Measurements from ENCODE around the gene IQGAP2.

The IQGAP2 gene

GRCh38 chr5:76497065-76497460, 94.0 kb downstream of the IQGAP2 start:
- Histone ChIP-seq H3K36me3 (ENCODE audit: control insufficient read depth in 2 of 2, insufficient read depth in 2 of 2, low read length in 2 of 2) (no peaks in the 10 kb centered on the region), H3K27ac (ENCODE audit: low read depth in 2 of 2, low read length in 2 of 2) (no peak overlapping the region), H3K9ac (ENCODE audit: low read depth in 1 of 2, low read length in 2 of 2) (no peak overlapping the region), H3K9me3 (ENCODE audit: control insufficient read depth in 2 of 2, low read length in 2 of 2) (no peaks in the 10 kb centered on the region), H3K27me3 (ENCODE audit: control insufficient read depth in 2 of 2, insufficient read depth in 2 of 2, low read length in 2 of 2) (no peaks in the 10 kb centered on the region), H3K4me1 (ENCODE audit: control insufficient read depth in 2 of 2, insufficient read depth in 2 of 2, low read length in 2 of 2) (peaks cover 2 to 12% of the 10 kb centered on the region in 2 donors), H3K4me3 (ENCODE audit: low read length in 2 of 2) (no peak overlapping the region)

DNA sequence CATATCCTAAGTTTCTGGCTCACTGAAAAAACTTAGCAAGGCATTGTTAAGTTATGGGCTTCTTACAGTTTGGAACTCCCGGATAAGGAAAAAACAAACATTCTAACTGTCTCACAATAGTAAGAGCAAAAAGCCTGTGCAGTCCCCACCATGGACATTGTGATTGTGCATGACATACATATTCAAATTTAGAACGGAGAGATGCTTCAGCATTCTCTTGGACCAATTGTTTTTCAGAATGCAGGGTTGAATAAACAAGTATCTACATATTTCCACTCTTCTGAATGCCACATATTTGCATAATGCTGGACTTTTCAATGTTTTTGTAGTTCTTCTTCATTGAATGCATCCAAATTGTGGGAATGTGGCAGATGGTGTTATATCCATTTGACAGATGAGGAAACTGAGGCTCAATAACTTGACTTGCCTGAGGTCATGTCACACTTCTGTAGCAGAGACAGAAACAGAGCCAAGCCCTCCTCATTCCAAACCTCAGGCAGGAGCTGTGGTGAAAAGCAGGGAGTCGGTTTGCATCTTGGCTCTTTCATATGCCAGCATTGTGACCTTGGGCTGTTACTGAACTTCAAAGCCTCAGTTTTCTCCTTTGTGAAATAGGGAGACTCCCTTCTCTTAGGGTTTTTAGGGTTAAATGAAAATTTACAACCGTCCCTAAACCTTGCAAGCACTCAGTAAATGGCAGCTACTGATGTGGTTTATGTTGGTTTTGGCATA, 95.1 kb downstream of the IQGAP2 start:
- Histone ChIP-seq H3K9ac (ENCODE audit: low read depth in 1 of 2, low read length in 2 of 2) (no peak overlapping the region), H3K4me3 (ENCODE audit: low read length in 2 of 2) (no peak overlapping the region), H3K27me3 (ENCODE audit: control insufficient read depth in 2 of 2, insufficient read depth in 2 of 2, low read length in 2 of 2) (no peaks in the 10 kb centered on the region), H3K9me3 (ENCODE audit: control insufficient read depth in 2 of 2, low read length in 2 of 2) (no peaks in the 10 kb centered on the region), H3K27ac (ENCODE audit: low read depth in 2 of 2, low read length in 2 of 2) (no peak overlapping the region), H3K36me3 (ENCODE audit: control insufficient read depth in 2 of 2, insufficient read depth in 2 of 2, low read length in 2 of 2) (no peaks in the 10 kb centered on the region), H3K4me1 (ENCODE audit: control insufficient read depth in 2 of 2, insufficient read depth in 2 of 2, low read length in 2 of 2) (peaks cover 2 to 8% of the 10 kb centered on the region in 2 donors)

DNA sequence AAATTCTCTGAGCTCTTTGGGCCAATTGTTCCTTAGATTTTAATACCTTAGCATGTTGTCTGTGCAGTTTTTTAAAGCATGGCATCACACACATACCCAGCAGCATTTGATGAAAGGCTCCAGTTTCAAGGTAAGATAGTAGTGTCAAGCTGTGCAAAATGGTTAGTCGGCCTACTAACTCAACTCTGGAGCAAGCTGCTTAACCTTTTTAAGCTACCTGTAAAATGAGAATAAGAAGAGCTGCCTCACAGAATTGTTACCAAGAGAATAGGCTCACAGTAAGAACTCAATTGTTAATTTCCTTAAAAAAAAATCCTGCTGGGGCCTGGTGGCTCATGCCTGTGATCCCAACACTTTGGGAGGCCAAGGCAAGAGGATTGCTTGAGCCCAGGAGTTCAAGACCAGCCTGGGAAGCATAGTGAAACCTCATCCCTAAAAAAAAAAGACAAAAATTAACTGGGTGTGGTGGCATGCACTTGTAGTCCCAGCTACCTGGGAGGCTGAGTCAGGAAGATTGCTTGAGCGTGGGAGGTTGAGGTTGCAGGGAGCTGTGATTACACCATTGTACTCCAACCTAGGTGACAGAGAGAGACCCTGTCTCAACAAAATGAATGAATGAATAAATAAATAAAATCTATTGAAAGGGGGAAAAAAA, 96.5 kb downstream of the IQGAP2 start:
- no peaks in the 10 kb centered on the region for H3K27me3 ChIP-seq (ENCODE audit: control insufficient read depth in 2 of 2, insufficient read depth in 2 of 2, low read length in 2 of 2)
- peaks cover 2 to 8% of the 10 kb centered on the region in 2 donors for H3K4me1 ChIP-seq (ENCODE audit: control insufficient read depth in 2 of 2, insufficient read depth in 2 of 2, low read length in 2 of 2)
- H3K9me3 ChIP-seq (ENCODE audit: control insufficient read depth in 2 of 2, low read length in 2 of 2): no peaks in the 10 kb centered on the region
- no peak overlapping the region for H3K27ac ChIP-seq (ENCODE audit: low read depth in 2 of 2, low read length in 2 of 2)
- H3K36me3 ChIP-seq (ENCODE audit: control insufficient read depth in 2 of 2, insufficient read depth in 2 of 2, low read length in 2 of 2): peaks cover 0 to 3% of the 10 kb centered on the region in 2 donors
- no peak overlapping the region for H3K9ac ChIP-seq (ENCODE audit: low read depth in 1 of 2, low read length in 2 of 2)
- no peak overlapping the region for H3K4me3 ChIP-seq (ENCODE audit: low read length in 2 of 2)

DNA sequence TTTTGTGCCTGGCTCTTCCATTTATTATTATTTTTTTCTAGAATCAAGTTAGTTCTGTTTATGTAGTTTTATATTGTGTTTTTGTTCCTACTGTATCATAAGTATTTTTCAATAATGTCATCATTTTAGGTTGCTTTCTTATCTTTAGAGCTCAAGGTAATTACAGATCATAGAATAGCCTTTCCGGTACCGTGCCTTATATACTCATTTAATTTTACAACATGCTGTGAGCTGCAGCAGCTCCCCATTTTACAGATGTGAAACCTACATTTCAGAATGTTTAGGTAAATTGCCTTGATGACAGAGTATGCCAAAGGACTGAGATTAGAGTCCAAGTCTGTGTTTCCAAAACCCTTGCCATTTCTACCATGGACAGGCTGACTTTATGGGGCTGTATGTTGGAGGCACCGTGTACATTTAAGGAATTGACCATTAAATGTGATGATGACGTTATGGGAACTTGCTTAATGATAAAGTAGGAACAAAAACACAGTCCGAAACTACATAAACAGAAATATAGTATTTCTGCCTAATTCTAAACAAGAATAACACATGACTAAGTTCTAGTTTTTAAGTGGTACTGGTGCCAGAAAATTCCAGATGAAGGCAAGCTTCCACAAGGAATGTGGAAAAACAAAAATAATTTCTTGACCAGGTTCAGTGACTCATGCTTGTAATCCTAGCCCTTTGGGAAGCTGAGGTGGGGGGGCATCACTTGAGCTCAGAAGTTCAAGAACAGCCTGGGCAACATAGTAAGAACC, 97.7 kb downstream of the IQGAP2 start:
- no peak overlapping the region for H3K4me3 ChIP-seq (ENCODE audit: low read length in 2 of 2)
- H3K27ac ChIP-seq (ENCODE audit: low read depth in 2 of 2, low read length in 2 of 2): no peak overlapping the region
- H3K9ac ChIP-seq (ENCODE audit: low read depth in 1 of 2, low read length in 2 of 2): no peak overlapping the region
- no peaks in the 10 kb centered on the region for H3K9me3 ChIP-seq (ENCODE audit: control insufficient read depth in 2 of 2, low read length in 2 of 2)
- H3K36me3 ChIP-seq (ENCODE audit: control insufficient read depth in 2 of 2, insufficient read depth in 2 of 2, low read length in 2 of 2): peaks cover 0 to 3% of the 10 kb centered on the region in 2 donors
- peaks cover 6 to 8% of the 10 kb centered on the region in 2 donors for H3K4me1 ChIP-seq (ENCODE audit: control insufficient read depth in 2 of 2, insufficient read depth in 2 of 2, low read length in 2 of 2)
- H3K27me3 ChIP-seq (ENCODE audit: control insufficient read depth in 2 of 2, insufficient read depth in 2 of 2, low read length in 2 of 2): no peaks in the 10 kb centered on the region

DNA sequence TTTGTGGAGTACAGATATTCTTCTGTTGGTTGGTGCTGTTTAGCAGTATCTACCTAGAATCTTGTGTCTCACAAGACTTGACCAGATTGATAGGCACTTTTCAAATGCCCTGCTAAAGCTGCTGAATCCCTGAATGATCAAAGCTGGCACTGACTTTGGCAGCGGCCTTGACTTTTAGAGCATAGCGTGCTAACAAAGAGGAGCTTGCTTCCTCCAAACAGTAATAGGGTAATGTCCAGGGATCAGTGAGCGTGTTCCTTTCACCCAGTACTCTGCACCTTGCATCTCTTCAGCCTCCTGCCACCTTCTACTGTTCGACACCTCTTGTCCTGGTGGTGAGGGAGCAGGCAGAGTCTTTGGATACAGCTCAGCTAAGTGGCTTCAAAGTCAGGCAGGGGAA, 100.8 kb downstream of the IQGAP2 start:
- Histone ChIP-seq H3K4me1 (ENCODE audit: control insufficient read depth in 2 of 2, insufficient read depth in 2 of 2, low read length in 2 of 2) (peaks cover 0 to 6% of the 10 kb centered on the region in 2 donors), H3K27ac (ENCODE audit: low read depth in 2 of 2, low read length in 2 of 2) (no peak overlapping the region), H3K4me3 (ENCODE audit: low read length in 2 of 2) (no peak overlapping the region), H3K27me3 (ENCODE audit: control insufficient read depth in 2 of 2, insufficient read depth in 2 of 2, low read length in 2 of 2) (no peaks in the 10 kb centered on the region), H3K9ac (ENCODE audit: low read depth in 1 of 2, low read length in 2 of 2) (no peak overlapping the region), H3K9me3 (ENCODE audit: control insufficient read depth in 2 of 2, low read length in 2 of 2) (no peaks in the 10 kb centered on the region), H3K36me3 (ENCODE audit: control insufficient read depth in 2 of 2, insufficient read depth in 2 of 2, low read length in 2 of 2) (peaks cover 0 to 3% of the 10 kb centered on the region in 2 donors)

GRCh38 chr5:76504901-76505564, 101.9 kb downstream of the IQGAP2 start:
- Histone ChIP-seq H3K27ac (ENCODE audit: low read depth in 2 of 2, low read length in 2 of 2) (no peak overlapping the region), H3K27me3 (ENCODE audit: control insufficient read depth in 2 of 2, insufficient read depth in 2 of 2, low read length in 2 of 2) (no peaks in the 10 kb centered on the region), H3K9me3 (ENCODE audit: control insufficient read depth in 2 of 2, low read length in 2 of 2) (no peaks in the 10 kb centered on the region)

DNA sequence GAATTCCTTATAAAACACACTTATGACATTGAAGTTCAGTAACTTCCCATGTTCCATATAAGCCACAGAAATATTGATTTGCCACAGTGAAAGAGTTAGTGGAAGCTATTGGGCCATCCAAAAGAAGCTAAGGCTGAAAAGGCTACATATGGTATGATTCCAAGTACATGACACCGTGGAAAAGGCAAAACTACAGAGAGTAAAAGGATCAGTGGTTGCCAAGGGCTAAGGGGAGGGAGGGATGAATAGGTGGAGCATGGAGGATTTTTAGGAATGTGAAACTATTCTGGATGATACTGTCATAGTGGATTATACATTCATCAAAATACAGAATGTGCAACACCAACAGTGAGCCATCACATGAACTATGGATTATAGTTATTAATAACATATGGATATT, 110.4 kb downstream of the IQGAP2 start:
- Histone ChIP-seq H3K36me3 (ENCODE audit: control insufficient read depth in 2 of 2, insufficient read depth in 2 of 2, low read length in 2 of 2) (no peaks in the 10 kb centered on the region), H3K27ac (ENCODE audit: low read depth in 2 of 2, low read length in 2 of 2) (no peak overlapping the region), H3K4me3 (ENCODE audit: low read length in 2 of 2) (no peak overlapping the region), H3K4me1 (ENCODE audit: control insufficient read depth in 2 of 2, insufficient read depth in 2 of 2, low read length in 2 of 2) (no peaks in the 10 kb centered on the region), H3K9ac (ENCODE audit: low read depth in 1 of 2, low read length in 2 of 2) (no peak overlapping the region), H3K9me3 (ENCODE audit: control insufficient read depth in 2 of 2, low read length in 2 of 2) (no peaks in the 10 kb centered on the region), H3K27me3 (ENCODE audit: control insufficient read depth in 2 of 2, insufficient read depth in 2 of 2, low read length in 2 of 2) (no peaks in the 10 kb centered on the region)

More at GRCh38 chr5:76504901-76505564, 101.9 kb downstream of the IQGAP2 start:
- H3K4me1 ChIP-seq (ENCODE audit: control insufficient read depth in 2 of 2, insufficient read depth in 2 of 2, low read length in 2 of 2): peaks cover 0 to 6% of the 10 kb centered on the region in 2 donors
- no peak overlapping the region for H3K9ac ChIP-seq (ENCODE audit: low read depth in 1 of 2, low read length in 2 of 2)
- peaks cover 0 to 3% of the 10 kb centered on the region in 2 donors for H3K36me3 ChIP-seq (ENCODE audit: control insufficient read depth in 2 of 2, insufficient read depth in 2 of 2, low read length in 2 of 2)
- H3K4me3 ChIP-seq (ENCODE audit: low read length in 2 of 2): no peak overlapping the region

- Histone ChIP-seq H3K4me1 (ENCODE audit: control insufficient read depth in 2 of 2, insufficient read depth in 2 of 2, low read length in 2 of 2) (no peaks in the 10 kb centered on the region), H3K27ac (ENCODE audit: low read depth in 2 of 2, low read length in 2 of 2) (no peak overlapping the region), H3K9ac (ENCODE audit: low read depth in 1 of 2, low read length in 2 of 2) (no peak overlapping the region), H3K9me3 (ENCODE audit: control insufficient read depth in 2 of 2, low read length in 2 of 2) (no peaks in the 10 kb centered on the region), H3K4me3 (ENCODE audit: low read length in 2 of 2) (no peak overlapping the region), H3K27me3 (ENCODE audit: control insufficient read depth in 2 of 2, insufficient read depth in 2 of 2, low read length in 2 of 2) (no peaks in the 10 kb centered on the region), H3K36me3 (ENCODE audit: control insufficient read depth in 2 of 2, insufficient read depth in 2 of 2, low read length in 2 of 2) (no peaks in the 10 kb centered on the region)
Measured at GRCh38 chr5:76514292-76514691, 111.2 kb downstream of the IQGAP2 start.

DNA sequence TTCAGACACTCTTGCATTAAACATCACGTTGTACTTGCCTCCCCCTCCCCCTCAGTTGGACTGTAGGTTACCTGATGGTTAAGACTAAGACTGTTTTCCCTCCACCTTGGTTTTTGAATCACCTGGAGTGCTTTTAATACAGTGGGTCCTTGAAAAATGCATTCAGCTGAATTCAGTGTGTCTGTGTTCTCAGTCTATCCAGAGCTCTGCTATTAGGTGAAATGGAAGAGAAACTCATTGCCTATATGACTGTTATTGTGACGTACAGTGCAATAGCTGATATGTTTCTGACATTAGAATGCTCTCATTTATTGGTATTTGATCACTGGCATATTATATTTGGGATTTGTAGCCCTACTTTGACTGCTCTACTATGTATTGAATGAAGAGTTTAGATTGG, 111.6 kb downstream of the IQGAP2 start:
- Histone ChIP-seq H3K36me3 (ENCODE audit: control insufficient read depth in 2 of 2, insufficient read depth in 2 of 2, low read length in 2 of 2) (no peaks in the 10 kb centered on the region), H3K9me3 (ENCODE audit: control insufficient read depth in 2 of 2, low read length in 2 of 2) (no peaks in the 10 kb centered on the region), H3K4me1 (ENCODE audit: control insufficient read depth in 2 of 2, insufficient read depth in 2 of 2, low read length in 2 of 2) (no peaks in the 10 kb centered on the region), H3K27me3 (ENCODE audit: control insufficient read depth in 2 of 2, insufficient read depth in 2 of 2, low read length in 2 of 2) (no peaks in the 10 kb centered on the region), H3K4me3 (ENCODE audit: low read length in 2 of 2) (no peak overlapping the region), H3K27ac (ENCODE audit: low read depth in 2 of 2, low read length in 2 of 2) (no peak overlapping the region), H3K9ac (ENCODE audit: low read depth in 1 of 2, low read length in 2 of 2) (no peak overlapping the region)
